ENCODE results near the gene MNAT1. TPM values are rescaled to one million over a fixed set of nuclear protein-coding genes. Genes with fewer than 3 reads are reported as not detected.

Gene MNAT1
- total RNA-seq (10 to 100 TPM; 22.8 to 35.3 (median 29.9) TPM), polyA plus RNA-seq (10 to 100 TPM; 13.9 to 20.5 TPM)
- long read RNA-seq, donor 1, transcript MNAT1-201 (8 exons, 2,635 nt) = major isoform, 9 of 10 reads
- long read RNA-seq, donor 1, partial matches to known transcripts = 0 of 10 reads
- long read RNA-seq, donor 1, other reads (novel, unspliced or antisense) = 1 of 10 reads
- long read RNA-seq, donor 2, transcript MNAT1-201 (8 exons, 2,635 nt) = major isoform, 14 of 19 reads
- long read RNA-seq, donor 2, partial matches to known transcripts = 3 of 19 reads
- long read RNA-seq, donor 2, other reads (novel, unspliced or antisense) = 0 of 19 reads
- long read RNA-seq, donor 3, transcript MNAT1-201 (8 exons, 2,635 nt) = major isoform, 10 of 13 reads
- long read RNA-seq, donor 3, partial matches to known transcripts = 2 of 13 reads
- long read RNA-seq, donor 3, other reads (novel, unspliced or antisense) = 1 of 13 reads

DNA sequence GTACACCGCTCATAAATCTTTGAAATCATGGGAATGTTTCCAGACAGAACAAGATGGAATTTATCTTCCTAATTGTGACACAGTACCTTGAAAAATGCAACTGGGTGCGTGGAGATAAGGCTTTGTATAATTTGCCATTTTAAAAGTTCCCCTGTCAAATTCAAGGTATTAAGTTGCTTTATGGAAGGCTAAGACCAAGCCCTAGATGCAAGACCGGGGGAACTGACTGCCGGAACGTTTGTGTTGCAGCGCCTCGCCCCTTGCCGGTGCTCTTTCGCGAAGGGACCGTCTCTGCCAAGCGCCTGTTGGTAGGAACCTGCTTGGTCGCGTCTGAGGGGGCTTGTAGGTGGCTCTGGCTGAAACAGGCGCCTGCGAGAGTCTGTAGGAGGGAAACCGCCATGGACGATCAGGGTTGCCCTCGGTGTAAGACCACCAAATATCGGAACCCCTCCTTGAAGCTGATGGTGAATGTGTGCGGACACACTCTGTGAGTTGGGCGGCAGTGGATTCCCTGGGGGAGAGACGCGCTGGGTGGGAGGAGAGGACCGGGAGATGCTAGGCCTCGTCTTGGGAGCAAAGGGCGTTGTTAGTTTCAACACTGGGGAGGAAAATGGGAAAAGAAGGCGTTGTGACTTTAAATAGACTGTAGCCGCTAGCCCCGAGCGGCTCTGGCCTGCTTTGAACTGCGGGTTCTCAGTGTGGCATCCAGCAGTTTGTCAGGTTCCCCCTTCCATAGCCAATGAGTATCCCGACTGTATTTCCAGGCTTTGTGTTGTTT lies at the start of gene MNAT1:
Gene MNAT1, plus strand, starts transcription at position 297 of the 778 bp plus-strand sequence. Its CDS starts 102 bp downstream, at position 399.
- DNase-seq (peak; percentile 75 to 76), ATAC-seq (peak; percentile 88 to 98 (median 96))
- peak within 1 kb of the TSS; percentile 58 to 96 (median 82) for H3K4me3 ChIP-seq
- intact Hi-C loops (cut with DNase I) = loop anchor here in 2 of 10 donors (10.0 kb wide), 2 partner anchors 250 to 520 kb away; partner anchors contain the start of genes SLC38A6 (in 1 of the 2) and TRMT5 (in 1 of the 2)
- H3K4me1 ChIP-seq = peaks cover 0 to 30% (median 26%) of the 10 kb centered on the region in 9 donors
- WGBS, 2 donors = 3% methylated on average over 33 of the region's 33 CpGs
- TF ChIP-seq, protein P1, sequence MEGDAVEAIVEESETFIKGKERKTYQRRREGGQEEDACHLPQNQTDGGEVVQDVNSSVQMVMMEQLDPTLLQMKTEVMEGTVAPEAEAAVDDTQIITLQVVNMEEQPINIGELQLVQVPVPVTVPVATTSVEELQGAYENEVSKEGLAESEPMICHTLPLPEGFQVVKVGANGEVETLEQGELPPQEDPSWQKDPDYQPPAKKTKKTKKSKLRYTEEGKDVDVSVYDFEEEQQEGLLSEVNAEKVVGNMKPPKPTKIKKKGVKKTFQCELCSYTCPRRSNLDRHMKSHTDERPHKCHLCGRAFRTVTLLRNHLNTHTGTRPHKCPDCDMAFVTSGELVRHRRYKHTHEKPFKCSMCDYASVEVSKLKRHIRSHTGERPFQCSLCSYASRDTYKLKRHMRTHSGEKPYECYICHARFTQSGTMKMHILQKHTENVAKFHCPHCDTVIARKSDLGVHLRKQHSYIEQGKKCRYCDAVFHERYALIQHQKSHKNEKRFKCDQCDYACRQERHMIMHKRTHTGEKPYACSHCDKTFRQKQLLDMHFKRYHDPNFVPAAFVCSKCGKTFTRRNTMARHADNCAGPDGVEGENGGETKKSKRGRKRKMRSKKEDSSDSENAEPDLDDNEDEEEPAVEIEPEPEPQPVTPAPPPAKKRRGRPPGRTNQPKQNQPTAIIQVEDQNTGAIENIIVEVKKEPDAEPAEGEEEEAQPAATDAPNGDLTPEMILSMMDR (IDR thresholded peaks at IDR 0.05) = no peak
- no peaks in the 10 kb centered on the region for H3K36me3 ChIP-seq
- peaks cover 0 to 23% (median 0%) of the 10 kb centered on the region in 7 donors for H3K27me3 ChIP-seq
- H3K27ac ChIP-seq = peak within 1 kb of the TSS in 9 of 10 donors; percentile 55 to 85 (median 82)
- H3K9me3 ChIP-seq = no peaks in the 10 kb centered on the region

DNA sequence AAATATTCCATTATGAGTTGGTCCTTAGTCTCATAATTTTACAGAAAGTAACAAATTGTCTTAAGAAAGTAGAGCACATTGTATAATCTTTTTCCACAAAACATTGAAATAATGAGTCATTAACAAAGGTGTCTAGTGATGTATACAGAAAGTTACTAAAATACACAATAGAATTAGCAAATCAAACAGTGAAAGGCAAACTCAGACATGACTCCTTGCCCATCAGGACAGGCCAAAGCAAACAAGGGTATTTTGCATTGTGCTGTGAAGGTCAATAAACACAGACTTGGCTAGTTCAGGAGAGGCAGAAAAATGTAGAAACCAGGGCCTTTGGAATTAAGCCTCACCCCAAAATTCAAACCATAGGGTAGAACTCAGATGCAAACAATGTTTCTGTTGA lies 47.7 kb upstream of the MNAT1 start:
- peaks cover 0 to 14% (median 0%) of the 10 kb centered on the region in 11 donors for H3K9me3 ChIP-seq
- TF ChIP-seq, protein P1 (IDR thresholded peaks at IDR 0.05) = no peak
- no peak overlapping the region for H3K4me3 ChIP-seq
- ATAC-seq = no peak
- H3K27me3 ChIP-seq = peaks cover 0 to 10% (median 0%) of the 10 kb centered on the region in 7 donors
- H3K27ac ChIP-seq = no peak overlapping the region
- intact Hi-C loops (cut with DNase I) = no loop called here
- H3K36me3 ChIP-seq = no peaks in the 10 kb centered on the region
- no peaks in the 10 kb centered on the region for H3K4me1 ChIP-seq
- DNase-seq = no peak

GRCh38 chr14:60691383-60692113 lies 43.0 kb upstream of the MNAT1 start:
- no peaks in the 10 kb centered on the region for H3K9me3 ChIP-seq
- DNase-seq = no peak
- intact Hi-C loops (cut with DNase I) = no loop called here
- peaks cover 0 to 3% (median 0%) of the 10 kb centered on the region in 7 donors for H3K27me3 ChIP-seq
- H3K4me1 ChIP-seq = no peaks in the 10 kb centered on the region
- H3K27ac ChIP-seq = no peak overlapping the region
- TF ChIP-seq, protein P1 (IDR thresholded peaks at IDR 0.05) = no peak
- no peaks in the 10 kb centered on the region for H3K36me3 ChIP-seq
- H3K4me3 ChIP-seq = no peak overlapping the region
- WGBS, 2 donors = 77 to 90% methylated on average over 3 of the region's 3 CpGs
- ATAC-seq = no peak

DNA sequence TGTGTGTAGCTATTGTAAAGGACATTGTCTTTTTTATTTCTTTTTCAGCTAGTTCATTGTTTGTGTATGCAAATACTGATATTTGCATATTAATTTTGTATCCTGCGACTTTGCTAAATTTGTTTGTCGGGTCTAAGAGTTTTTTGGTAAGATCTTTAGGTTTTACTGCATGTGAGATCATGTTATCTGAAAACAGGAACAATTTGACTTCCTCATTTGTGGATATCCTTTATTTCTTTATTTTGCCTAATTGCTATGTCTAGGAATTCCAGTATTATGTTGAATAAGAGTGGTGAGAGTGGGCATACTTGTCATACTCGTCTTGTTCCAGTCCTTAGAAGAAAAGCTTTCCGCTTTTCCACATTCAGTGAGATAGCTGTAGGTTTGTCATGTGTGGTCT lies 39.2 kb upstream of the MNAT1 start:
- ATAC-seq (no peak), DNase-seq (no peak)
- H3K4me3 ChIP-seq = no peak overlapping the region
- H3K4me1 ChIP-seq = no peaks in the 10 kb centered on the region
- TF ChIP-seq, protein P1 (IDR thresholded peaks at IDR 0.05) = no peak
- H3K27ac ChIP-seq = no peak overlapping the region
- no peaks in the 10 kb centered on the region for H3K36me3 ChIP-seq
- H3K27me3 ChIP-seq = peaks cover 0 to 3% (median 0%) of the 10 kb centered on the region in 7 donors
- intact Hi-C loops (cut with DNase I) = no loop called here
- H3K9me3 ChIP-seq = peaks cover 0 to 22% (median 3%) of the 10 kb centered on the region in 11 donors
- 76 to 82% methylated on average over 4 of the region's 4 CpGs for WGBS, 2 donors

All from heart right ventricle (tissue), 16 donors.